WTC11 (cell line): ENCODE results near the gene CCDC170. TPM values are rescaled to one million over a fixed set of nuclear protein-coding genes. Genes with fewer than 3 reads are reported as not detected.

ENCODE experiments used
- ATAC-seq: fragments of 200-7000 bp; cut with Tn5 transposase; 2 replicates; pipeline ENCODE4 v1.10.0; 2021; ENCODE audit warnings: mild to moderate bottlenecking, moderate library complexity
- CTCF ChIA-PET: fragments of 300-600 bp; sonication (Branson Sonifier 250); formaldehyde crosslinking; loops from one replicate; lab custom pipeline; 2021; ENCODE audit warnings: antibody characterized with exemption; lab: Charles Lee
- POLR2A ChIA-PET: fragments of 350-600 bp; sonication (Branson Sonifier 250); formaldehyde crosslinking; loops from one replicate; lab custom pipeline; 2021; ENCODE audit warnings: antibody characterized with exemption; lab: Charles Lee
- DNase-seq: peaks from one replicate; pipeline ENCODE4 v3.0.0; 2021; ENCODE audit warnings: low spot score
- H3K27ac Mint-ChIP-seq: 2 replicates; pipeline ENCODE4 v1.8.0; 2021; ENCODE audit warnings: mixed read lengths
- H3K27me3 Mint-ChIP-seq: 2 replicates; pipeline ENCODE4 v1.8.0; 2021; ENCODE audit warnings: low read depth, mild to moderate bottlenecking, moderate library complexity, mixed read lengths
- H3K36me3 Mint-ChIP-seq: 2 replicates; pipeline ENCODE4 v1.8.0; 2021; ENCODE audit warnings: mixed read lengths
- H3K4me1 Mint-ChIP-seq: 2 replicates; pipeline ENCODE4 v1.8.0; 2022; ENCODE audit warnings: mixed read lengths
- H3K4me3 Mint-ChIP-seq: 2 replicates; pipeline ENCODE4 v1.8.0; 2021; ENCODE audit warnings: mild to moderate bottlenecking, moderate library complexity, mixed read lengths
- H3K9me3 Mint-ChIP-seq: 2 replicates; pipeline ENCODE4 v1.8.0; 2021; ENCODE audit warnings: mixed read lengths
- ATF3 ChIP-seq: sonication (generic); formaldehyde crosslinking; conservative IDR thresholded peaks from 2 replicates; pipeline ENCODE4 v1.8.1; 2022; ENCODE audit warnings: mild to moderate bottlenecking, missing genetic modification reagents
- GTF2I ChIP-seq: fragments of 250-450 bp; sonication (Bioruptor Pico); conservative IDR thresholded peaks from 2 replicates; pipeline ENCODE4 v1.4.0; 2021; ENCODE audit warnings: mild to moderate bottlenecking
- JAZF1 ChIP-seq: fragments of 250-450 bp; sonication (Bioruptor Pico); IDR thresholded peaks from 2 replicates; pipeline ENCODE4 v1.9.0; 2021; ENCODE audit warnings: moderate library complexity, mild to moderate bottlenecking, inconsistent platforms
- NFE2L1 ChIP-seq: sonication (generic); formaldehyde crosslinking; IDR thresholded peaks from 2 replicates; pipeline ENCODE4 v1.8.1; 2023; ENCODE audit warnings: missing genetic modification reagents
- PRRX2 ChIP-seq: fragments of 250-450 bp; sonication (Bioruptor Pico); IDR thresholded peaks from 2 replicates; pipeline ENCODE4 v1.8.0; 2021; ENCODE audit warnings: mild to moderate bottlenecking
- ZNF232 ChIP-seq: sonication (generic); formaldehyde crosslinking; IDR thresholded peaks from 2 replicates; pipeline ENCODE4 v1.8.0; 2022; ENCODE audit warnings: mild to moderate bottlenecking, missing genetic modification reagents
- ZNF281 ChIP-seq: sonication (generic); formaldehyde crosslinking; IDR thresholded peaks from 2 replicates; pipeline ENCODE4 v1.8.0; 2023; ENCODE audit warnings: mild to moderate bottlenecking, missing genetic modification reagents
- ZNF317 ChIP-seq: sonication (generic); formaldehyde crosslinking; IDR thresholded peaks from 2 replicates; pipeline ENCODE4 v1.8.1; 2023; ENCODE audit warnings: low read depth, mild to moderate bottlenecking, moderate library complexity, missing genetic modification reagents, borderline replicate concordance
- total RNA-seq: library from RNA; stranded (reverse); gene quantifications from 3 replicates; pipeline ENCODE4 v1.2.3, GENCODE V29; 2021
- TF ChIP-seq, protein P1 (sequence below): sonication (generic); formaldehyde crosslinking; IDR thresholded peaks from 2 replicates; pipeline ENCODE4 v1.8.0; 2022; ENCODE audit warnings: mild to moderate bottlenecking, missing genetic modification reagents
- TF ChIP-seq, protein P2 (sequence below): sonication (generic); formaldehyde crosslinking; IDR thresholded peaks from 2 replicates; pipeline ENCODE4 v1.8.0; 2023; ENCODE audit warnings: missing genetic modification reagents, mild to moderate bottlenecking, borderline replicate concordance
- TF ChIP-seq, protein P3 (sequence below): sonication (generic); formaldehyde crosslinking; IDR thresholded peaks from 2 replicates; pipeline ENCODE4 v1.8.1; 2022; ENCODE audit warnings: mild to moderate bottlenecking, moderate library complexity, missing genetic modification reagents
- TF ChIP-seq, protein P4 (sequence below): sonication (generic); formaldehyde crosslinking; IDR thresholded peaks from 2 replicates; pipeline ENCODE4 v1.8.0; 2022; ENCODE audit warnings: mild to moderate bottlenecking, missing genetic modification reagents

Gene CCDC170
- total RNA-seq, 1 experiment from 2014 or later = 0.26 TPM

GRCh38 chr6:151551223-151551857 is 57.5 kb downstream of the CCDC170 start:
- POLR2A ChIA-PET = no interaction called here
- TF ChIP-seq NFE2L1 (CRISPR knock-in tag) (no peak), GTF2I (no peak)
- TF ChIP-seq, protein P1, sequence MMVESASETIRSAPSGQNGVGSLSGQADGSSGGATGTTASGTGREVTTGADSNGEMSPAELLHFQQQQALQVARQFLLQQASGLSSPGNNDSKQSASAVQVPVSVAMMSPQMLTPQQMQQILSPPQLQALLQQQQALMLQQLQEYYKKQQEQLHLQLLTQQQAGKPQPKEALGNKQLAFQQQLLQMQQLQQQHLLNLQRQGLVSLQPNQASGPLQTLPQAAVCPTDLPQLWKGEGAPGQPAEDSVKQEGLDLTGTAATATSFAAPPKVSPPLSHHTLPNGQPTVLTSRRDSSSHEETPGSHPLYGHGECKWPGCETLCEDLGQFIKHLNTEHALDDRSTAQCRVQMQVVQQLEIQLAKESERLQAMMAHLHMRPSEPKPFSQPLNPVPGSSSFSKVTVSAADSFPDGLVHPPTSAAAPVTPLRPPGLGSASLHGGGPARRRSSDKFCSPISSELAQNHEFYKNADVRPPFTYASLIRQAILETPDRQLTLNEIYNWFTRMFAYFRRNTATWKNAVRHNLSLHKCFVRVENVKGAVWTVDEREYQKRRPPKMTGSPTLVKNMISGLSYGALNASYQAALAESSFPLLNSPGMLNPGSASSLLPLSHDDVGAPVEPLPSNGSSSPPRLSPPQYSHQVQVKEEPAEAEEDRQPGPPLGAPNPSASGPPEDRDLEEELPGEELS (CRISPR knock-in tag) = no peak
- TF ChIP-seq, all 79 proteins: peak for 0
- Mint-ChIP-seq H3K36me3 (0 out of 2 replicates have a peak, but pooled peaks cover 2% of the 10 kb centered on the region), H3K27me3 (no peaks in the 10 kb centered on the region), H3K9me3 (peaks cover 13% of the 10 kb centered on the region), H3K27ac (no peak overlapping the region), H3K4me3 (no peak overlapping the region), H3K4me1 (no peaks in the 10 kb centered on the region)
- CTCF ChIA-PET = interaction anchor here (0.7 kb wide), 1 partner anchor 243 kb away, joined by 3 read pairs; no protein-coding TSS in a partner anchor
- no peak for DNase-seq
- no peak for ATAC-seq

DNA sequence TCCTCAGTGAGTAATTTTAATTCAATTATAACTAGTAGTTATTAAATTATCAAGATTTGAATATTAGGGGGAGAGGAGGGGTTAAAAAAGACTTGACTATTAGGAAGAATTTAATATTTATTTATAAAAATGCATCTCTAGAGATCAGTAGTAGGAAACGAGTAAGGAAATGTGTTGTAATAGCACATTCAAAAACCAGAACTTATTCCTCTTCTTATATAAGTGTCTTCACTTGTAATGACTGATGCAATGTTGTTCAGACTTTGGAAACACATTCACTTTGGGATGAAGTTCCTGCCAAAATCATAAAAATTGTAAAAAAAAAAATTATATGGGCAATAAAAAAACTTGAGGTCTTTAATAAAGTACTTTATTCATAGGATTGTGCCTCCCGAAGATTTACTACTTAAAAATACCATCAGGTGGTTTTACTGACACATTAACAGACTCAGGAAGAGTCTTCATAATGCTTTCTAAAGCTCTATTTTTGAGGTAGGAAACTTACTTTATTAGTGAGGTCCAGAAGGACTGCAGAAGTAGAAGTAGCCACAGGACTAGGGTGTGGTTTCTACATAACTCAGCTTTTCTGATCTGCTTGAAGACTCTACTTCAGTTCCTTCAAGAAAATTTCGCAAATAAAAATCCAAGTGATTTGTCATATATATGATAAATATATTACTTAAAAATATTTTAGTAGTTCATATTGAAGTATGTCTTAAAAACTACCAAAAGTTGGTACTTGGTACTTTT is 59.8 kb downstream of the CCDC170 start:
- CTCF ChIA-PET = interaction anchor here (1.9 kb wide), 1 partner anchor 94 kb away, joined by 6 read pairs; no protein-coding TSS in a partner anchor
- no peak for DNase-seq
- no peak for ATAC-seq
- TF ChIP-seq, protein P2, sequence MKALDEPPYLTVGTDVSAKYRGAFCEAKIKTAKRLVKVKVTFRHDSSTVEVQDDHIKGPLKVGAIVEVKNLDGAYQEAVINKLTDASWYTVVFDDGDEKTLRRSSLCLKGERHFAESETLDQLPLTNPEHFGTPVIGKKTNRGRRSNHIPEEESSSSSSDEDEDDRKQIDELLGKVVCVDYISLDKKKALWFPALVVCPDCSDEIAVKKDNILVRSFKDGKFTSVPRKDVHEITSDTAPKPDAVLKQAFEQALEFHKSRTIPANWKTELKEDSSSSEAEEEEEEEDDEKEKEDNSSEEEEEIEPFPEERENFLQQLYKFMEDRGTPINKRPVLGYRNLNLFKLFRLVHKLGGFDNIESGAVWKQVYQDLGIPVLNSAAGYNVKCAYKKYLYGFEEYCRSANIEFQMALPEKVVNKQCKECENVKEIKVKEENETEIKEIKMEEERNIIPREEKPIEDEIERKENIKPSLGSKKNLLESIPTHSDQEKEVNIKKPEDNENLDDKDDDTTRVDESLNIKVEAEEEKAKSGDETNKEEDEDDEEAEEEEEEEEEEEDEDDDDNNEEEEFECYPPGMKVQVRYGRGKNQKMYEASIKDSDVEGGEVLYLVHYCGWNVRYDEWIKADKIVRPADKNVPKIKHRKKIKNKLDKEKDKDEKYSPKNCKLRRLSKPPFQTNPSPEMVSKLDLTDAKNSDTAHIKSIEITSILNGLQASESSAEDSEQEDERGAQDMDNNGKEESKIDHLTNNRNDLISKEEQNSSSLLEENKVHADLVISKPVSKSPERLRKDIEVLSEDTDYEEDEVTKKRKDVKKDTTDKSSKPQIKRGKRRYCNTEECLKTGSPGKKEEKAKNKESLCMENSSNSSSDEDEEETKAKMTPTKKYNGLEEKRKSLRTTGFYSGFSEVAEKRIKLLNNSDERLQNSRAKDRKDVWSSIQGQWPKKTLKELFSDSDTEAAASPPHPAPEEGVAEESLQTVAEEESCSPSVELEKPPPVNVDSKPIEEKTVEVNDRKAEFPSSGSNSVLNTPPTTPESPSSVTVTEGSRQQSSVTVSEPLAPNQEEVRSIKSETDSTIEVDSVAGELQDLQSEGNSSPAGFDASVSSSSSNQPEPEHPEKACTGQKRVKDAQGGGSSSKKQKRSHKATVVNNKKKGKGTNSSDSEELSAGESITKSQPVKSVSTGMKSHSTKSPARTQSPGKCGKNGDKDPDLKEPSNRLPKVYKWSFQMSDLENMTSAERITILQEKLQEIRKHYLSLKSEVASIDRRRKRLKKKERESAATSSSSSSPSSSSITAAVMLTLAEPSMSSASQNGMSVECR (CRISPR knock-in tag) = no peak
- TF ChIP-seq ZNF232 (CRISPR knock-in tag) (no peak), ZNF317 (no peak), ATF3 (CRISPR knock-in tag) (no peak), ZNF281 (CRISPR knock-in tag) (no peak), JAZF1 (CRISPR knock-in tag) (no peak), PRRX2 (CRISPR knock-in tag) (no peak)
- TF ChIP-seq, protein P3, sequence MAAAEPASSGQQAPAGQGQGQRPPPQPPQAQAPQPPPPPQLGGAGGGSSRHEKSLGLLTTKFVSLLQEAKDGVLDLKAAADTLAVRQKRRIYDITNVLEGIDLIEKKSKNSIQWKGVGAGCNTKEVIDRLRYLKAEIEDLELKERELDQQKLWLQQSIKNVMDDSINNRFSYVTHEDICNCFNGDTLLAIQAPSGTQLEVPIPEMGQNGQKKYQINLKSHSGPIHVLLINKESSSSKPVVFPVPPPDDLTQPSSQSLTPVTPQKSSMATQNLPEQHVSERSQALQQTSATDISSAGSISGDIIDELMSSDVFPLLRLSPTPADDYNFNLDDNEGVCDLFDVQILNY (CRISPR knock-in tag) = no peak
- TF ChIP-seq, protein P4, sequence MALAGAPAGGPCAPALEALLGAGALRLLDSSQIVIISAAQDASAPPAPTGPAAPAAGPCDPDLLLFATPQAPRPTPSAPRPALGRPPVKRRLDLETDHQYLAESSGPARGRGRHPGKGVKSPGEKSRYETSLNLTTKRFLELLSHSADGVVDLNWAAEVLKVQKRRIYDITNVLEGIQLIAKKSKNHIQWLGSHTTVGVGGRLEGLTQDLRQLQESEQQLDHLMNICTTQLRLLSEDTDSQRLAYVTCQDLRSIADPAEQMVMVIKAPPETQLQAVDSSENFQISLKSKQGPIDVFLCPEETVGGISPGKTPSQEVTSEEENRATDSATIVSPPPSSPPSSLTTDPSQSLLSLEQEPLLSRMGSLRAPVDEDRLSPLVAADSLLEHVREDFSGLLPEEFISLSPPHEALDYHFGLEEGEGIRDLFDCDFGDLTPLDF (CRISPR knock-in tag) = no peak
- peaks cover 3% of the 10 kb centered on the region; the same call in 1 of the 2 replicates for H3K36me3 Mint-ChIP-seq
- no peaks in the 10 kb centered on the region for H3K27me3 Mint-ChIP-seq
- H3K4me1 Mint-ChIP-seq = no peaks in the 10 kb centered on the region
- POLR2A ChIA-PET = no interaction called here
- H3K9me3 Mint-ChIP-seq = peaks cover 17% of the 10 kb centered on the region
- H3K27ac Mint-ChIP-seq = no peak overlapping the region
- H3K4me3 Mint-ChIP-seq = no peak overlapping the region
